GM21723 (cell line): ENCODE measurements around the gene PLAAT4.

Source experiments
- ATAC-seq: cut with Tn5 transposase; IDR thresholded peaks from one replicate; pipeline ENCODE4 v1.9.1; 2021; ENCODE audit warnings: mild to moderate bottlenecking, moderate library complexity; ENCODE audit not compliant: unreplicated experiment

The PLAAT4 gene

GRCh38 chr11:63536669-63537292 is at the start of gene PLAAT4:
Gene PLAAT4, plus strand, starts transcription at chr11:63536808. Its CDS starts 61 bp downstream, at chr11:63536869.
- ATAC-seq: peak; percentile 43

- no peak for ATAC-seq
Observed at GRCh38 chr11:63488789-63489188, 47.8 kb upstream of the PLAAT4 start.

GRCh38 chr11:63489879-63490278 is 46.7 kb upstream of the PLAAT4 start:
- ATAC-seq: no peak

GRCh38 chr11:63490551-63491239 is 45.9 kb upstream of the PLAAT4 start, which contains the start of gene PLAAT5:
Gene PLAAT5, minus strand, starts transcription at chr11:63491167. Its CDS starts 133 bp downstream, at chr11:63491034.
- ATAC-seq: no peak

GRCh38 chr11:63491240-63491587 is 45.4 kb upstream of the PLAAT4 start:
- no peak for ATAC-seq

GRCh38 chr11:63491636-63492372 is 44.8 kb upstream of the PLAAT4 start:
- no peak for ATAC-seq

GRCh38 chr11:63492441-63492840 is 44.2 kb upstream of the PLAAT4 start:
- no peak for ATAC-seq

GRCh38 chr11:63493127-63493526 is 43.5 kb upstream of the PLAAT4 start:
- no peak for ATAC-seq

GRCh38 chr11:63494975-63495374 is 41.6 kb upstream of the PLAAT4 start:
- no peak for ATAC-seq

- no peak for ATAC-seq
Observed at GRCh38 chr11:63499874-63500273, 36.7 kb upstream of the PLAAT4 start.

- no peak for ATAC-seq
Observed at GRCh38 chr11:63501236-63501635, 35.4 kb upstream of the PLAAT4 start.

- no peak for ATAC-seq
Observed at GRCh38 chr11:63502252-63502820, 34.3 kb upstream of the PLAAT4 start.

- ATAC-seq: no peak
Observed at GRCh38 chr11:63503492-63503891, 33.1 kb upstream of the PLAAT4 start.

GRCh38 chr11:63504054-63504453 is 32.6 kb upstream of the PLAAT4 start:
- no peak for ATAC-seq

- no peak for ATAC-seq
Observed at GRCh38 chr11:63504933-63505586, 31.5 kb upstream of the PLAAT4 start.

- no peak for ATAC-seq
Observed at GRCh38 chr11:63505857-63506528, 30.6 kb upstream of the PLAAT4 start, which contains the start of gene LGALS12. Gene LGALS12, plus strand, starts transcription at chr11:63506084. Its CDS starts 375 bp downstream, at chr11:63506459.

- ATAC-seq: no peak
Observed at GRCh38 chr11:63506876-63507275, 29.7 kb upstream of the PLAAT4 start.

- no peak for ATAC-seq
Observed at GRCh38 chr11:63507511-63507910, 29.1 kb upstream of the PLAAT4 start.

- no peak for ATAC-seq
Observed at GRCh38 chr11:63508009-63508408, 28.6 kb upstream of the PLAAT4 start.

- no peak for ATAC-seq
Observed at GRCh38 chr11:63508745-63509144, 27.9 kb upstream of the PLAAT4 start.
